ENCODE data around the gene RALGDS.
A peak's percentile ranks its signal among the peaks of the same experiment; 100 is the strongest.

Gene RALGDS

GRCh38 chr9:133160742-133161546, 39.9 kb upstream of the RALGDS start:
- TF ChIP-seq CTBP1 (IDR thresholded peaks at IDR 0.05; ENCODE audit: borderline replicate concordance) (no peak), FOXK2 (IDR thresholded peaks at IDR 0.05) (no peak), FOXM1 (IDR thresholded peaks at IDR 0.05; ENCODE audit: borderline replicate concordance) (no peak), NFRKB (IDR thresholded peaks at IDR 0.05) (no peak), LEF1 (IDR thresholded peaks at IDR 0.05; ENCODE audit: borderline replicate concordance) (no peak), SUZ12 (IDR thresholded peaks at IDR 0.05) (no peak), TARDBP (IDR thresholded peaks at IDR 0.05) (no peak), ZNF384 (IDR thresholded peaks at IDR 0.05) (0 out of 2 replicates have a peak, but pooled peaks have one; percentile 36)
- POLR2A ChIA-PET, result no interaction called here
- CTCF ChIA-PET, result interaction anchor here (0.6 to 0.7 kb wide), 2 partner anchors 214 to 493 kb away, joined by 3 to 4 read pairs; no protein-coding TSS in a partner anchor
- peak; percentile 79 for DNase-seq (ENCODE audit: extremely low spot score)

GRCh38 chr9:133158695-133159094, 37.7 kb upstream of the RALGDS start:
- POLR2A ChIA-PET, result interaction anchor here (2.4 kb wide), 1 partner anchor 9 kb away, joined by 12 read pairs; no protein-coding TSS in a partner anchor
- no peak for TF ChIP-seq L3MBTL2 (conservative IDR thresholded peaks at IDR 0.05)
- TF ChIP-seq ARNT (IDR thresholded peaks at IDR 0.05), result no peak
- TF ChIP-seq ELF4 (IDR thresholded peaks at IDR 0.05), result no peak
- TF ChIP-seq FOXA1 (IDR thresholded peaks at IDR 0.05), result no peak
- TF ChIP-seq TARDBP (IDR thresholded peaks at IDR 0.05), result no peak
- no peak for TF ChIP-seq HDGF (IDR thresholded peaks at IDR 0.05; ENCODE audit: borderline replicate concordance)
- no peak for TF ChIP-seq BHLHE40 (IDR thresholded peaks at IDR 0.05; ENCODE audit: borderline replicate concordance)
- no peak for TF ChIP-seq CTBP1 (IDR thresholded peaks at IDR 0.05; ENCODE audit: borderline replicate concordance)
- TF ChIP-seq PKNOX1 (IDR thresholded peaks at IDR 0.05), result no peak
- TF ChIP-seq SP1 (IDR thresholded peaks at IDR 0.05), result no peak
- TF ChIP-seq FOXK2 (IDR thresholded peaks at IDR 0.05), result no peak
- no peak for TF ChIP-seq SUZ12 (IDR thresholded peaks at IDR 0.05)
- TF ChIP-seq FOXM1 (IDR thresholded peaks at IDR 0.05; ENCODE audit: borderline replicate concordance), result no peak
- no peak for TF ChIP-seq NFRKB (IDR thresholded peaks at IDR 0.05)
- TF ChIP-seq LEF1 (IDR thresholded peaks at IDR 0.05; ENCODE audit: borderline replicate concordance), result no peak
- TF ChIP-seq ZNF384 (IDR thresholded peaks at IDR 0.05), result no peak
- CTCF ChIA-PET, result interaction anchor here (0.6 to 1.3 kb wide), 4 partner anchors 9 to 105 kb away, joined by 3 to 4 read pairs (median 3); no protein-coding TSS in a partner anchor
- DNase-seq (ENCODE audit: extremely low spot score), result no peak

GRCh38 chr9:133155156-133155555, 34.1 kb upstream of the RALGDS start:
- POLR2A ChIA-PET, result interaction anchor here (1.3 kb wide), 1 partner anchor 125 kb away, joined by 3 read pairs; no protein-coding TSS in a partner anchor
- no peak for DNase-seq (ENCODE audit: extremely low spot score)
- CTCF ChIA-PET, result interaction anchor here (0.6 to 1.4 kb wide), 2 partner anchors 11 kb away, joined by 3 to 4 read pairs; no protein-coding TSS in a partner anchor
- no peak for TF ChIP-seq PKNOX1 (IDR thresholded peaks at IDR 0.05)

- POLR2A ChIA-PET, result interaction anchor here (1.3 kb wide), 1 partner anchor 124 kb away, joined by 3 read pairs; no protein-coding TSS in a partner anchor
- no peak for DNase-seq (ENCODE audit: extremely low spot score)
- TF ChIP-seq TARDBP (IDR thresholded peaks at IDR 0.05) (no peak), SP1 (IDR thresholded peaks at IDR 0.05) (no peak), PKNOX1 (IDR thresholded peaks at IDR 0.05) (no peak), FOXA1 (IDR thresholded peaks at IDR 0.05) (no peak), SUZ12 (IDR thresholded peaks at IDR 0.05) (no peak), BHLHE40 (IDR thresholded peaks at IDR 0.05; ENCODE audit: borderline replicate concordance) (no peak), HDGF (IDR thresholded peaks at IDR 0.05; ENCODE audit: borderline replicate concordance) (no peak), FOXK2 (IDR thresholded peaks at IDR 0.05) (no peak), L3MBTL2 (conservative IDR thresholded peaks at IDR 0.05) (no peak), ZNF384 (IDR thresholded peaks at IDR 0.05) (no peak), NFRKB (IDR thresholded peaks at IDR 0.05) (no peak)
- CTCF ChIA-PET, result interaction anchor here (1.0 to 1.4 kb wide), 2 partner anchors 10 to 132 kb away, joined by 4 read pairs; no protein-coding TSS in a partner anchor
Observed at GRCh38 chr9:133154097-133154989, 33.3 kb upstream of the RALGDS start.

- TF ChIP-seq PKNOX1 (IDR thresholded peaks at IDR 0.05) (peak; percentile 16; the same call in 1 of the 2 replicates), FOXK2 (IDR thresholded peaks at IDR 0.05) (no peak)
- ChIA-PET CTCF (interaction anchor here (1.0 to 1.4 kb wide), 2 partner anchors 9 to 131 kb away, joined by 4 read pairs; no protein-coding TSS in a partner anchor), POLR2A (no interaction called here)
- DNase-seq (ENCODE audit: extremely low spot score), result no peak
Observed at GRCh38 chr9:133153227-133154096, 32.4 kb upstream of the RALGDS start.

Data from HEK293T (cell line).